Measurements from ENCODE around the gene TMEM163.
A peak's percentile ranks its signal among the peaks of the same experiment; 100 is the strongest.

Gene TMEM163

GRCh38 chr2:134470561-134471168, 248.1 kb downstream of the TMEM163 start:
- DNase-seq = peak; percentile 30

- peak; percentile 51 for DNase-seq
Measured at GRCh38 chr2:134469516-134470115, 249.2 kb downstream of the TMEM163 start.

- DNase-seq = peak; percentile 49
Measured at GRCh38 chr2:134468776-134469175, 250.0 kb downstream of the TMEM163 start.

GRCh38 chr2:134468164-134468563, 250.6 kb downstream of the TMEM163 start:
- peak; percentile 27 for DNase-seq

GRCh38 chr2:134466141-134466540, 252.7 kb downstream of the TMEM163 start:
- DNase-seq = peak; percentile 71

- DNase-seq = no peak
Measured at GRCh38 chr2:134465228-134466105, 253.3 kb downstream of the TMEM163 start.

- no peak for DNase-seq
Measured at GRCh38 chr2:134463699-134464022, 255.1 kb downstream of the TMEM163 start.

- peak; percentile 45 for DNase-seq
Measured at GRCh38 chr2:134462791-134463698, 255.8 kb downstream of the TMEM163 start.

- peak; percentile 24 for DNase-seq
Measured at GRCh38 chr2:134462275-134462674, 256.5 kb downstream of the TMEM163 start.

- peak; percentile 55 for DNase-seq
Measured at GRCh38 chr2:134461511-134461910, 257.3 kb downstream of the TMEM163 start.

- peak; percentile 91 for DNase-seq
Measured at GRCh38 chr2:134460583-134460998, 258.2 kb downstream of the TMEM163 start.

- DNase-seq = no peak
Measured at GRCh38 chr2:134459706-134460406, 258.9 kb downstream of the TMEM163 start.

- no peak for DNase-seq
Measured at GRCh38 chr2:134458950-134459349, 259.9 kb downstream of the TMEM163 start.

GRCh38 chr2:134458473-134458853, 260.3 kb downstream of the TMEM163 start:
- no peak for DNase-seq

GRCh38 chr2:134457765-134458472, 260.9 kb downstream of the TMEM163 start:
- no peak for DNase-seq

- no peak for DNase-seq
Measured at GRCh38 chr2:134457353-134457752, 261.4 kb downstream of the TMEM163 start.

- no peak for DNase-seq
Measured at GRCh38 chr2:134455426-134455825, 263.4 kb downstream of the TMEM163 start.

- no peak for DNase-seq
Measured at GRCh38 chr2:134454931-134455330, 263.9 kb downstream of the TMEM163 start.

- DNase-seq = no peak
Measured at GRCh38 chr2:134454426-134454825, 264.4 kb downstream of the TMEM163 start.

- DNase-seq = no peak
Measured at GRCh38 chr2:134453973-134454372, 264.8 kb downstream of the TMEM163 start.

- no peak for DNase-seq
Measured at GRCh38 chr2:134453476-134453875, 265.3 kb downstream of the TMEM163 start.

Data from islet precursor cell (in vitro differentiated cells).